HG03432 (cell line): Measurements from ENCODE around the gene RNASEH2B.
A peak's percentile ranks its signal among the peaks of the same experiment; 100 is the strongest.

Experiments used
- ATAC-seq: cut with Tn5 transposase; IDR thresholded peaks from one replicate; pipeline ENCODE4 v1.9.1; 2021; ENCODE audit warnings: mild to moderate bottlenecking, moderate library complexity; ENCODE audit not compliant: unreplicated experiment

The RNASEH2B gene

GRCh38 chr13:50991579-50992521 is 82.3 kb downstream of the RNASEH2B start:
- ATAC-seq = peak; percentile 92

- ATAC-seq = no peak
These were observed 83.8 kb downstream of the RNASEH2B start for GRCh38 chr13:50993371-50993770.

- no peak for ATAC-seq
These were observed 84.3 kb downstream of the RNASEH2B start for GRCh38 chr13:50993934-50994333.

GRCh38 chr13:50994651-50995050 is 85.1 kb downstream of the RNASEH2B start:
- no peak for ATAC-seq

- no peak for ATAC-seq
These were observed 86.3 kb downstream of the RNASEH2B start for GRCh38 chr13:50995854-50996253.

- no peak for ATAC-seq
These were observed 88.7 kb downstream of the RNASEH2B start for GRCh38 chr13:50998326-50998725.

- no peak for ATAC-seq
These were observed 90.0 kb downstream of the RNASEH2B start for GRCh38 chr13:50999641-51000040.

GRCh38 chr13:51000061-51000460 is 90.5 kb downstream of the RNASEH2B start:
- no peak for ATAC-seq

- ATAC-seq = no peak
These were observed 91.1 kb downstream of the RNASEH2B start for GRCh38 chr13:51000571-51001260.

GRCh38 chr13:51001335-51001734 is 91.7 kb downstream of the RNASEH2B start:
- ATAC-seq = no peak

- no peak for ATAC-seq
These were observed 93.1 kb downstream of the RNASEH2B start for GRCh38 chr13:51002736-51003135.

- ATAC-seq = no peak
These were observed 94.1 kb downstream of the RNASEH2B start for GRCh38 chr13:51003642-51004041.

GRCh38 chr13:51004111-51004865 is 94.7 kb downstream of the RNASEH2B start:
- no peak for ATAC-seq

- ATAC-seq = no peak
These were observed 95.4 kb downstream of the RNASEH2B start for GRCh38 chr13:51004918-51005460.

GRCh38 chr13:51005566-51005965 is 96.0 kb downstream of the RNASEH2B start:
- no peak for ATAC-seq
